ENCODE data around the gene MYLIP. TPM values are rescaled to one million over a fixed set of nuclear protein-coding genes. Genes with fewer than 3 reads are reported as not detected.

Gene MYLIP
- total and polyA plus RNA-seq, 2 of the 4 experiments (the other 2 are of a cell fraction): 1.8 to 3.2 TPM

- Histone ChIP-seq H4K8ac (ENCODE audit: low read depth in 2 of 2, low read length in 2 of 2) (no peak overlapping the region), H3K4me1 (ENCODE audit: control insufficient read depth, insufficient read depth, low read length) (no peaks in the 10 kb centered on the region; the same call in 1 of the 2 replicates), H3K4me3 (ENCODE audit: insufficient read depth, low read depth, low read length) (no peak overlapping the region), H3K18ac (ENCODE audit: low read depth, low read length) (no peak overlapping the region), H3K27ac (ENCODE audit: insufficient read depth, low read length) (no peak overlapping the region), H3K4me2 (ENCODE audit: low read depth, low read length) (no peak overlapping the region), H2AFZ (replicated peaks; ENCODE audit: low read length, poor library complexity) (no peak overlapping the region), H4K20me1 (ENCODE audit: insufficient read depth, low read length) (no peaks in the 10 kb centered on the region), H2BK20ac (ENCODE audit: low read depth, low read length) (no peak overlapping the region), H4K5ac (ENCODE audit: low read depth, low read length) (no peak overlapping the region), H3K79me1 (ENCODE audit: low read depth in 1 of 2, low read length in 2 of 2) (no peaks in the 10 kb centered on the region), H4K91ac (ENCODE audit: insufficient read depth, low read depth, low read length) (no peak overlapping the region), H2BK15ac (ENCODE audit: low read depth, low read length) (no peak overlapping the region), H2AK5ac (ENCODE audit: low read depth, low read length) (no peak overlapping the region), H3K14ac (replicated peaks; ENCODE audit: low read depth, low read length) (no peak overlapping the region), H3K9me3 (ENCODE audit: control insufficient read depth, insufficient read depth, low read length) (no peaks in the 10 kb centered on the region), H3K27me3 (ENCODE audit: control insufficient read depth, insufficient read depth, low read length) (peaks cover 32% of the 10 kb centered on the region), H2BK5ac (ENCODE audit: low read depth, low read length, poor library complexity, severe bottlenecking) (no peak overlapping the region), H2AK9ac (replicated peaks; ENCODE audit: low read depth, low read length, poor library complexity) (no peak overlapping the region), H3K4ac (ENCODE audit: low read depth, low read length) (no peak overlapping the region), H3K9me1 (ENCODE audit: insufficient read depth, low read length) (no peaks in the 10 kb centered on the region), H3K9ac (ENCODE audit: low read depth, low read length) (no peak overlapping the region), H3K23ac (ENCODE audit: low read depth, low read length) (no peak overlapping the region), H2BK120ac (ENCODE audit: low read depth, low read length) (no peak overlapping the region), H3K36me3 (ENCODE audit: control insufficient read depth, insufficient read depth, low read length) (no peaks in the 10 kb centered on the region), H3K56ac (ENCODE audit: extremely low read depth, insufficient read depth, low read length) (no peak overlapping the region)
- WGBS, 2 experiments (ENCODE audit: extremely low coverage in 2 of 2, insufficient read length in 1 of 2): no CpG with 5 or more reads among the region's 3 CpGs
- intact Hi-C loops (cut with micrococcal nuclease) (no loop called here), in situ Hi-C loops (cut with MboI; ENCODE audit: low sequenced_read_pairs) (no loop called here), dilution Hi-C loops (cut with HindIII; ENCODE audit: low sequenced_read_pairs, unreplicated experiment) (no loop called here)
- TF ChIP-seq USF2 (IDR thresholded peaks at IDR 0.05; ENCODE audit: low read depth, low read length): no peak
- no peak for TF ChIP-seq MXI1 (IDR thresholded peaks at IDR 0.05; ENCODE audit: borderline replicate concordance, low read depth, low read length)
- TF ChIP-seq BHLHE40 (IDR thresholded peaks at IDR 0.05; ENCODE audit: low read depth, low read length): no peak
- no peak for TF ChIP-seq RAD21 (IDR thresholded peaks at IDR 0.05; ENCODE audit: low read length)
- no peak for TF ChIP-seq RFX5 (IDR thresholded peaks at IDR 0.05; ENCODE audit: low read depth, low read length)
- CTCF ChIA-PET: interaction anchor here (1.4 kb wide), 1 partner anchor 9 kb away, joined by 3 read pairs; no protein-coding TSS in a partner anchor
- POLR2A ChIA-PET (ENCODE audit: unreplicated experiment): no interaction called here
- DNase-seq (no peak), ATAC-seq (ENCODE audit: low read depth) (no peak)
- no TSS peak for BruUV-seq (replicated peaks)
These were observed 44.5 kb downstream of the MYLIP start for GRCh38 chr6:16173167-16173940.
